CD4-positive, CD25-positive, alpha-beta regulatory T cell (primary cell): ENCODE measurements around the gene JMJD6. TPM values are rescaled to one million over a fixed set of nuclear protein-coding genes. Genes with fewer than 3 reads are reported as not detected.
"Not testable (repeated sequence)": the region's sequence is repeated elsewhere in the genome, so short reads cannot be mapped to it uniquely, and the experiment has no call there.

Experiments used
- ATAC-seq, 2 donors: fragments of 150-1000 bp; cut with Tn5 transposase; one replicate each; pipeline ENCODE4 v1.10.0; 2021; ENCODE audit warnings: low read depth in 2 of 2, moderate number of reproducible peaks in 2 of 2, moderate library complexity in 1 of 2
- DNase-seq, 3 donors: peaks; one replicate each; pipeline versions ENCODE4 v3.0.0 to v3.0.0-alpha.2; 2012 to 2022; ENCODE audit warnings: mixed read lengths in 1 of 3
- H3K27ac ChIP-seq: one replicate; pipeline ENCODE4 v1.7.0; 2013; ENCODE audit warnings: mild to moderate bottlenecking, low read length; ENCODE audit not compliant: insufficient read depth, poor library complexity, severe bottlenecking
- H3K27me3 ChIP-seq: one replicate; pipeline ENCODE4 v1.7.0; 2013; ENCODE audit warnings: low read length; ENCODE audit not compliant: control insufficient read depth, insufficient read depth
- H3K36me3 ChIP-seq: one replicate; pipeline ENCODE4 v1.7.0; 2013; ENCODE audit warnings: mild to moderate bottlenecking, low read length, moderate library complexity; ENCODE audit not compliant: control insufficient read depth, insufficient read depth
- H3K4me1 ChIP-seq: 2 replicates; pipeline ENCODE4 v1.7.0; 2013; ENCODE audit warnings: mild to moderate bottlenecking, low read length; ENCODE audit not compliant: insufficient read depth, control insufficient read depth, poor library complexity, severe bottlenecking
- H3K4me3 ChIP-seq: one replicate; pipeline ENCODE4 v1.7.0; 2013; ENCODE audit warnings: low read depth, mild to moderate bottlenecking, low read length, moderate library complexity
- H3K9me3 ChIP-seq, 2 experiments: 1 replicate in 1 of 2; 2 replicates in 1 of 2; pipeline ENCODE4 v1.7.0; 2013; ENCODE audit warnings: low read length in 2 of 2, mild to moderate bottlenecking in 1 of 2, moderate library complexity in 1 of 2; ENCODE audit not compliant: control insufficient read depth in 2 of 2
- H3K27ac Mint-ChIP-seq, 3 donors: one replicate each; pipeline ENCODE4 v1.8.0; 2020 to 2022; ENCODE audit warnings: mild to moderate bottlenecking in 3 of 3, mixed read lengths in 3 of 3, moderate library complexity in 2 of 3
- H3K27me3 Mint-ChIP-seq: one replicate; pipeline ENCODE4 v1.8.0; 2022; ENCODE audit warnings: mild to moderate bottlenecking, mixed read lengths
- H3K36me3 Mint-ChIP-seq: one replicate; pipeline ENCODE4 v1.8.0; 2020; ENCODE audit warnings: mixed read lengths
- H3K4me1 Mint-ChIP-seq, 4 donors: one replicate each; pipeline ENCODE4 v1.8.0; 2020 to 2022; ENCODE audit warnings: mixed read lengths in 4 of 4, mild to moderate bottlenecking in 1 of 4
- H3K4me3 Mint-ChIP-seq, 4 donors: one replicate each; pipeline ENCODE4 v1.8.0; 2020 to 2022; ENCODE audit warnings: mild to moderate bottlenecking in 4 of 4, mixed read lengths in 4 of 4, moderate library complexity in 3 of 4
- H3K9me3 Mint-ChIP-seq, 7 donors: one replicate each; pipeline ENCODE4 v1.8.0; 2020 to 2022; ENCODE audit warnings: mixed read lengths in 7 of 7, mild to moderate bottlenecking in 3 of 7, moderate library complexity in 2 of 7
- polyA plus RNA-seq, 4 donors: library from polyadenylated mRNA; unstranded; fragments of 300-500 nt; fragmentation: Illumina TruSeq; gene quantifications; one replicate each; pipeline ENCODE4 v1.2.3, GENCODE V29; 2021
- total RNA-seq: library from RNA; stranded (reverse); gene quantifications from one replicate; pipeline ENCODE4 v1.2.3, GENCODE V29; 2022

JMJD6 gene
- total and polyA plus RNA-seq, 5 donors from 2014 or later, result 21.0 to 124 (median 37.0) TPM

- Mint-ChIP-seq H3K4me3 (peak overlapping the region; percentile 88 to 97 (median 96)), H3K4me1 (peaks cover 31 to 70% (median 57%) of the 10 kb centered on the region in 4 donors), H3K27me3 (peaks cover 10% of the 10 kb centered on the region), H3K36me3 (peaks cover 40% of the 10 kb centered on the region), H3K27ac (peak overlapping the region; percentile 94 to 99 (median 99)), H3K9me3 (peaks cover 0 to 3% (median 0%) of the 10 kb centered on the region in 7 donors)
- ATAC-seq (no peak), DNase-seq (no peak)
- Histone ChIP-seq H3K4me3 (peak overlapping the region; percentile 90), H3K4me1 (peaks cover 69% of the 10 kb centered on the region), H3K9me3 (no peaks in the 10 kb centered on the region), H3K27me3 (no peaks in the 10 kb centered on the region), H3K36me3 (peaks cover 45% of the 10 kb centered on the region), H3K27ac (peak overlapping the region; percentile 99)
Observed at GRCh38 chr17:76735586-76736348, 9.4 kb upstream of the JMJD6 start.

GRCh38 chr17:76735006-76735405, 8.6 kb upstream of the JMJD6 start:
- no peak for ATAC-seq

GRCh38 chr17:76734080-76734840, 7.9 kb upstream of the JMJD6 start:
- peak overlapping the region; percentile 99 for H3K27ac ChIP-seq
- H3K4me3 ChIP-seq, result peak overlapping the region; percentile 90
- peaks cover 43% of the 10 kb centered on the region for H3K36me3 Mint-ChIP-seq
- H3K27ac Mint-ChIP-seq, result peak overlapping the region; percentile 94 to 99 (median 99)
- DNase-seq (peak in 1 of 3 donors; percentile 64), ATAC-seq (no peak)
- peaks cover 10% of the 10 kb centered on the region for H3K27me3 Mint-ChIP-seq
- peaks cover 0 to 3% (median 0%) of the 10 kb centered on the region in 7 donors for H3K9me3 Mint-ChIP-seq
- peaks cover 50% of the 10 kb centered on the region for H3K36me3 ChIP-seq
- peaks cover 77% of the 10 kb centered on the region for H3K4me1 ChIP-seq
- H3K4me3 Mint-ChIP-seq, result peak overlapping the region; percentile 88 to 97 (median 96)
- H3K27me3 ChIP-seq, result no peaks in the 10 kb centered on the region
- H3K9me3 ChIP-seq, result no peaks in the 10 kb centered on the region
- peaks cover 27 to 71% (median 57%) of the 10 kb centered on the region in 4 donors for H3K4me1 Mint-ChIP-seq

More at GRCh38 chr17:76735006-76735405, 8.6 kb upstream of the JMJD6 start:
- Histone ChIP-seq H3K9me3 (no peaks in the 10 kb centered on the region), H3K36me3 (peaks cover 48% of the 10 kb centered on the region), H3K27me3 (no peaks in the 10 kb centered on the region), H3K4me3 (peak overlapping the region; percentile 90), H3K27ac (peak overlapping the region; percentile 99), H3K4me1 (peaks cover 75% of the 10 kb centered on the region)
- H3K4me3 Mint-ChIP-seq, result peak overlapping the region; percentile 88 to 97 (median 96)
- H3K27ac Mint-ChIP-seq, result peak overlapping the region; percentile 94 to 99 (median 99)
- peaks cover 10% of the 10 kb centered on the region for H3K27me3 Mint-ChIP-seq
- peaks cover 0 to 3% (median 0%) of the 10 kb centered on the region in 7 donors for H3K9me3 Mint-ChIP-seq
- peaks cover 40% of the 10 kb centered on the region for H3K36me3 Mint-ChIP-seq
- peaks cover 24 to 69% (median 57%) of the 10 kb centered on the region in 4 donors for H3K4me1 Mint-ChIP-seq
- DNase-seq, result peak in 1 of 3 donors; percentile 70

DNA sequence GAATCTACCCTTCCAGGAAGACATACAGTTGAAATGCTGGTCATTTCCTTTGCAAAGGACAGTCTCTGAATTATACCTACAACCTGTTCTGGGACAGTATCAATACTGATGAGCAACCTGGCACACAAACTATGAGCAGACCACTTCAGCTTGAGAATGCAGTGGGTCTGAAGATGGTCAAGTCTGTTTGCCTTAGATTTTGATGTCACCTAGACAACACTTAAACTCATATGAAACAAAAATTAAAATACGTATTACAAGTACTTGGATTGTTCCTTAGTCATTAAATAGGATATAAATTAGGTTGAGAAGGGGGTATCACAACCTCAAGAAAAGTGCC, 7.2 kb upstream of the JMJD6 start:
- H3K4me3 ChIP-seq, result peak overlapping the region; percentile 90

DNA sequence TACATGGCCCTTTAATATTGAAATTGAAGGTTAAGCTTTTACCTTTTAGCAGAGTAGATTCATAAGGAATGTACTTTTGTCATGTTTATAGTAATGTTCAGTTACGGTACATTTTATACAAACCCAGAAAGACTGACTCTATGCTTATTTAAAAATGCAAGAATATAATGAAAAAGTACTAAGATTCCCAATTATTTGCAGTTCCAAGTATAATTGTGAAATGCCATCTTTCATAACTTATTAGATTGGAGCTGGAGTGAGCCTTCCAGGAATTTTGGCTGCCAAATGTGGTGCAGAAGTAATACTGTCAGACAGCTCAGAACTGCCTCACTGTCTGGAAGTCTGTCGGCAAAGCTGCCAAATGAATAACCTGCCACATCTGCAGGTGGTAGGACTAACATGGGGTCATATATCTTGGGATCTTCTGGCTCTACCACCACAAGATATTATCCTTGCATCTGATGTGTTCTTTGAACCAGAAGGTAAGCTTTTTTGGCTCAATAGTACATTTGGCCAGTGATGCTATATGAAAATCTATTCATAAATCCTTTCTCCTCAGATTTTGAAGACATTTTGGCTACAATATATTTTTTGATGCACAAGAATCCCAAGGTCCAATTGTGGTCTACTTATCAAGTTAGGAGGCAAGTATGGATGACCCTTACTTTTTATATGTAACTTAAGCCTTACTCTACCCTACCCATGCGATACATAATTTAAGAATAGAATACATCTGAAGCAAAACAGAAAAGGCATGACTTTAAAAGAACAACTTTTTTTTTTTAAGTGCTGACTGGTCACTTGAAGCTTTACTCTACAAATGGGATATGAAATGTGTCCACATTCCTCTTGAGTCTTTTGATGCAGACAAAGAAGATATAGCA, 6.6 kb upstream of the JMJD6 start:
- H3K36me3 ChIP-seq, result peaks cover 51% of the 10 kb centered on the region
- Mint-ChIP-seq H3K27ac (peak overlapping the region; percentile 43 to 99 (median 65)), H3K36me3 (peaks cover 44% of the 10 kb centered on the region), H3K9me3 (peaks cover 0 to 3% (median 0%) of the 10 kb centered on the region in 7 donors), H3K4me3 (peak overlapping the region; percentile 88 to 97 (median 96)), H3K4me1 (peaks cover 29 to 71% (median 51%) of the 10 kb centered on the region in 4 donors), H3K27me3 (peaks cover 6% of the 10 kb centered on the region)
- peaks cover 77% of the 10 kb centered on the region for H3K4me1 ChIP-seq
- H3K9me3 ChIP-seq, result no peaks in the 10 kb centered on the region
- no peak for DNase-seq
- no peaks in the 10 kb centered on the region for H3K27me3 ChIP-seq
- ATAC-seq, result no peak
- H3K27ac ChIP-seq, result peak overlapping the region; percentile 42
- peak overlapping the region; percentile 90 for H3K4me3 ChIP-seq

More for the DNA sequence above, 7.2 kb upstream of the JMJD6 start:
- peaks cover 10% of the 10 kb centered on the region for H3K27me3 Mint-ChIP-seq
- ATAC-seq (no peak), DNase-seq (no peak)
- peak overlapping the region in 2 of 3 donors; percentile 65 to 99 for H3K27ac Mint-ChIP-seq
- H3K36me3 Mint-ChIP-seq, result peaks cover 44% of the 10 kb centered on the region
- H3K27me3 ChIP-seq, result no peaks in the 10 kb centered on the region
- H3K9me3 Mint-ChIP-seq, result peaks cover 0 to 3% (median 0%) of the 10 kb centered on the region in 7 donors
- H3K9me3 ChIP-seq, result no peaks in the 10 kb centered on the region
- peaks cover 29 to 71% (median 53%) of the 10 kb centered on the region in 4 donors for H3K4me1 Mint-ChIP-seq
- H3K27ac ChIP-seq, result peak overlapping the region; percentile 99
- H3K4me3 Mint-ChIP-seq, result peak overlapping the region; percentile 88 to 97 (median 96)
- H3K36me3 ChIP-seq, result peaks cover 51% of the 10 kb centered on the region
- H3K4me1 ChIP-seq, result peaks cover 77% of the 10 kb centered on the region

DNA sequence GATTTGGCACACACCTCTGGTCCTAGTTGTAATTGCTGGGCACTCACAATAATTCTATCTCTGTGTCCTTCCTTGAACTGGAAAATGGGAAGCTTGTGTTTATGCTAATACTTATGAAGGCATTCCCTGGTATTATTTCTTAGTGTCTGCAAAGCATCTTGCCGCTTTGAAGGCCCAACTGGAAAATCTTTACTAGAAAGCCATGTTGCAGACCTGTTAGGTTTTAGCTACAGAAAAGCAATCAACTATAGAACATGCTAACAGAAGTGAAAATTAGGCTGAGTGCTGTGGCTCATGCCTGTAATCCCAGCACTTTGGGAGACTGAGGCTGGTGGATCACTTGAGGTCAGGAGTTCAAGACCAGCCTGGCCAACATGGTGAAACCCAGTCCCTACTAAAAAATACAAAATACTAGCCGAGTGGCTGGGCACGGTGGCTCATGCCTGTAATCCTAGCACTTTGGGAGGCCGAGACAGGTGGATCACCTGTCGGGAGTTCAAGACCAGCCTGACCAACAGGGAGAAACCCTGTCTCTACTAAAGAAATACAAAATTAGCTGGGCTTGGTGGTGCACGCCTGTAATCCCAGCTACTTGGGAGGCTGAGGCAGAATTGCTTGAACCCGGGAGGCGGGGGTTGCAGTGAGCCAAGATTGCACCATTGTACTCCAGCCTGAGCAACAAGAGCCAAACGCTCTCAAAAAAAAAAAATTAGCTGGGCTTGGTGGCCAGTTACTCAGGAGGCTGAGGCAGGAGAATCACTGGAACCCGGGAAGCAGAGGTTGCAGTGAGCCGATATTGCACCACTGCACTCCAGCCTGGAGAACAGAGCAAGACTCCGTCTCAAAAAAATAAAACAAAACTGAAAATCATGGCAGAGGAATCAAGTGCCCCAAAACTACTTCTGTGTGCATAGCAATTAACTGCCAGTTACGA, 5.7 kb upstream of the JMJD6 start:
- not testable (repeated sequence) for ATAC-seq, H3K9me3 Mint-ChIP-seq, DNase-seq, H3K27me3 Mint-ChIP-seq, H3K27me3 ChIP-seq, H3K9me3 ChIP-seq
- Histone ChIP-seq H3K36me3 (peaks cover 51% of the 10 kb centered on the region), H3K4me1 (peaks cover 85% of the 10 kb centered on the region), H3K4me3 (peak overlapping the region; percentile 90), H3K27ac (peak overlapping the region; percentile 18)
- H3K27ac Mint-ChIP-seq, result peak overlapping the region in 2 of 3 donors; percentile 85 to 99
- H3K4me1 Mint-ChIP-seq, result peaks cover 35 to 80% (median 57%) of the 10 kb centered on the region in 4 donors
- peaks cover 47% of the 10 kb centered on the region for H3K36me3 Mint-ChIP-seq
- H3K4me3 Mint-ChIP-seq, result peak overlapping the region; percentile 41 to 97 (median 92)
